Activated T-cell treated with anti-CD3 and anti-CD28 coated beads, Interleukin-2, amount 50 U/mL, for 72 hours (primary cell): Measurements from ENCODE around the gene RAB40B. TPM values are rescaled to one million over a fixed set of nuclear protein-coding genes. Genes with fewer than 3 reads are reported as not detected.

Source experiments
- ATAC-seq, 2 donors: fragments of 150-1000 bp; cut with Tn5 transposase; replicated peaks in 1 of 2; 2 replicates each; pipeline ENCODE4 v1.10.0; 2021; ENCODE audit warnings: moderate library complexity in 2 of 2, mild to moderate bottlenecking in 1 of 2
- DNase-seq, 2 donors: peaks; one replicate each; pipeline ENCODE4 v3.0.0; 2021 to 2022; ENCODE audit warnings: mixed read lengths in 1 of 2
- H3K27ac Mint-ChIP-seq: one replicate; pipeline ENCODE4 v1.8.0; 2022; ENCODE audit warnings: mild to moderate bottlenecking, moderate library complexity, mixed read lengths
- H3K27me3 Mint-ChIP-seq: one replicate; pipeline ENCODE4 v1.8.0; 2022; ENCODE audit warnings: low read depth, mixed read lengths
- H3K36me3 Mint-ChIP-seq, 2 donors: one replicate each; pipeline ENCODE4 v1.8.0; 2022; ENCODE audit warnings: mixed read lengths in 2 of 2, mild to moderate bottlenecking in 1 of 2; ENCODE audit not compliant: insufficient read depth in 2 of 2
- H3K4me1 Mint-ChIP-seq: one replicate; pipeline ENCODE4 v1.8.0; 2022; ENCODE audit warnings: low read depth, mixed read lengths
- H3K4me3 Mint-ChIP-seq, 2 donors: one replicate each; pipeline ENCODE4 v1.8.0; 2022; ENCODE audit warnings: mild to moderate bottlenecking in 2 of 2, mixed read lengths in 2 of 2, moderate library complexity in 2 of 2
- H3K9me3 Mint-ChIP-seq, 2 donors: one replicate each; pipeline ENCODE4 v1.8.0; 2022; ENCODE audit warnings: mixed read lengths in 2 of 2
- total RNA-seq, 2 donors: library from RNA; stranded (reverse); gene quantifications; one replicate each; pipeline ENCODE4 v1.2.3, GENCODE V29; 2022

The RAB40B gene
- total RNA-seq, 2 donors from 2014 or later = 2.5 to 3.1 TPM

- ATAC-seq (no peak), DNase-seq (no peak)
- no peak overlapping the region for H3K4me3 Mint-ChIP-seq
- H3K36me3 Mint-ChIP-seq = peaks cover 2 to 27% of the 10 kb centered on the region in 2 donors
- no peaks in the 10 kb centered on the region for H3K27me3 Mint-ChIP-seq
- no peaks in the 10 kb centered on the region for H3K4me1 Mint-ChIP-seq
- H3K9me3 Mint-ChIP-seq = no peaks in the 10 kb centered on the region
- H3K27ac Mint-ChIP-seq = no peak overlapping the region
Measured at GRCh38 chr17:82615084-82616020, 83.1 kb downstream of the RAB40B start.

GRCh38 chr17:82614095-82614631 lies 84.3 kb downstream of the RAB40B start:
- Mint-ChIP-seq H3K27me3 (no peaks in the 10 kb centered on the region), H3K9me3 (no peaks in the 10 kb centered on the region), H3K36me3 (peaks cover 2 to 23% of the 10 kb centered on the region in 2 donors), H3K4me3 (no peak overlapping the region), H3K27ac (no peak overlapping the region), H3K4me1 (no peaks in the 10 kb centered on the region)
- ATAC-seq (no peak), DNase-seq (no peak)

- H3K4me3 Mint-ChIP-seq = no peak overlapping the region
- no peaks in the 10 kb centered on the region for H3K9me3 Mint-ChIP-seq
- H3K4me1 Mint-ChIP-seq = no peaks in the 10 kb centered on the region
- no peaks in the 10 kb centered on the region for H3K27me3 Mint-ChIP-seq
- no peak for DNase-seq
- H3K27ac Mint-ChIP-seq = no peak overlapping the region
- peak in 1 of 2 donors; percentile 24 for ATAC-seq
- H3K36me3 Mint-ChIP-seq = peaks cover 0 to 18% of the 10 kb centered on the region in 2 donors
Measured at GRCh38 chr17:82613283-82614094, 85.0 kb downstream of the RAB40B start.

- Mint-ChIP-seq H3K27ac (no peak overlapping the region), H3K4me3 (no peak overlapping the region), H3K4me1 (no peaks in the 10 kb centered on the region), H3K9me3 (no peaks in the 10 kb centered on the region), H3K27me3 (no peaks in the 10 kb centered on the region), H3K36me3 (peaks cover 0 to 16% of the 10 kb centered on the region in 2 donors)
- DNase-seq (no peak), ATAC-seq (no peak)
Measured at GRCh38 chr17:82611140-82612058, 87.1 kb downstream of the RAB40B start.

GRCh38 chr17:82609655-82610054 lies 88.8 kb downstream of the RAB40B start:
- Mint-ChIP-seq H3K9me3 (no peaks in the 10 kb centered on the region), H3K27ac (peak overlapping the region; percentile 58), H3K4me3 (no peak overlapping the region), H3K36me3 (peaks cover 0 to 11% of the 10 kb centered on the region in 2 donors), H3K4me1 (peaks cover under 1% of the 10 kb centered on the region), H3K27me3 (no peaks in the 10 kb centered on the region)
- no peak for ATAC-seq
- DNase-seq = no peak

- no peak for DNase-seq
- Mint-ChIP-seq H3K4me3 (no peak overlapping the region), H3K9me3 (no peaks in the 10 kb centered on the region), H3K27ac (no peak overlapping the region), H3K36me3 (peaks cover 3 to 9% of the 10 kb centered on the region in 2 donors), H3K27me3 (no peaks in the 10 kb centered on the region), H3K4me1 (peaks cover 9% of the 10 kb centered on the region)
- ATAC-seq = no peak
Measured at GRCh38 chr17:82608816-82609215, 89.7 kb downstream of the RAB40B start.

GRCh38 chr17:82605939-82606600 lies 92.4 kb downstream of the RAB40B start:
- Mint-ChIP-seq H3K27ac (no peak overlapping the region), H3K9me3 (no peaks in the 10 kb centered on the region), H3K36me3 (peaks cover 8 to 26% of the 10 kb centered on the region in 2 donors), H3K4me1 (peaks cover 16% of the 10 kb centered on the region), H3K4me3 (no peak overlapping the region), H3K27me3 (no peaks in the 10 kb centered on the region)
- DNase-seq (no peak), ATAC-seq (no peak)

Other genes starting within 250 kb of the RAB40B start
- gene CYBC1, start 247.9 kb downstream of the RAB40B start, total RNA-seq = 100 to 1,000 TPM; 256 to 300 TPM
- gene NARF, start 240.0 kb downstream of the RAB40B start, total RNA-seq = 100 to 1,000 TPM in 1 of 2 donors, 10 to 100 TPM in 1; 90.4 to 120 TPM
- gene FOXK2, start 179.0 kb downstream of the RAB40B start, total RNA-seq = 10 to 100 TPM; 59.9 to 61.0 TPM
- gene WDR45B, start 50.3 kb downstream of the RAB40B start, total RNA-seq = 10 to 100 TPM; 51.1 to 52.3 TPM
- gene FN3KRP, start 18.0 kb upstream of the RAB40B start, total RNA-seq = 10 to 100 TPM; 39.6 to 47.8 TPM
- gene FN3K, start 36.9 kb upstream of the RAB40B start, total RNA-seq = 1 to 10 TPM; 3.5 to 4.3 TPM
- 100 to 1,000 TPM; 112 to 134 TPM for gene TBCD, start 53.4 kb upstream of the RAB40B start, total RNA-seq
- not detected for gene ZNF750, start 141.3 kb upstream of the RAB40B start, total RNA-seq